Fibroblast of skin of left quadriceps (primary cell): Measurements from ENCODE around the gene NUP50.

Experiments
- DNase-seq, 2 experiments: peaks; one replicate each; pipeline ENCODE4 v3.0.0-alpha.2; 2013; ENCODE audit warnings: low read depth in 2 of 2

The NUP50 gene

DNA sequence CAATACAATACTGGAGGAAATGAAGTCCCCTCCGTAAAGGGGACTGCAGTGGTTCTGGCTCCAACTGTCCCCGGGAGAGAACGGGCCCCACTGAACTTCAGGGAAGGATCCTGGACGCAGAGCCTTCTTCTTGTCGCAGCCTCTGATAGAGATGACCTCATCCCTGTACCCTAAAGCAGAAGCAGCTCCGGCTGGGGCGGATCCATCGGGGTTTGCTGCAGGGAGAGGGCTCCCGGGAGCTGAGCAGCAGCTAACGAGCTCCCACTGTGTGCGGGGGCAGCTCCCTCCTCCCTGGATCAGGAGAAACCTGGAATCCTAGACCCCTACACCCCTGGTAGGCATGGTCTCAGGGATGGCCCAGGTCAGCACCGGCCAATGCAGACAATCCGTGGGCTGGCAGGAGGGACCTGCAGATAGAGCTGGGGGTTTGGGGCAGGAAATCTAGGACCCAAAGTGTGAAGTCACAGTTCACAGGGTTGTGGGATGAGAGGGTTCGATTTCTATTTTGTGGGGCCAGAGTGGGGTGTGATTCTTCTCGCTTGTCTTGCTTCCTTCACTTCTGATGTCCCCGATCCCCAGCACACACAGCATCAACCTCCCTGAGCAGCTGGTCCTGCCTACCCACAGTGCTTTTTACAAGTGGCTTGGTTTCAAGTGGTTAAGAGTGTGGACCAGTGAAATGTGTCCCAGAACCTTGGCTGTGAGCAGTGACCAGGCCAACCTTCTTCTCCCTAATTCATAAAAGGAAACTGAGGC is 64.1 kb downstream of the NUP50 start:
- DNase-seq: no peak

DNA sequence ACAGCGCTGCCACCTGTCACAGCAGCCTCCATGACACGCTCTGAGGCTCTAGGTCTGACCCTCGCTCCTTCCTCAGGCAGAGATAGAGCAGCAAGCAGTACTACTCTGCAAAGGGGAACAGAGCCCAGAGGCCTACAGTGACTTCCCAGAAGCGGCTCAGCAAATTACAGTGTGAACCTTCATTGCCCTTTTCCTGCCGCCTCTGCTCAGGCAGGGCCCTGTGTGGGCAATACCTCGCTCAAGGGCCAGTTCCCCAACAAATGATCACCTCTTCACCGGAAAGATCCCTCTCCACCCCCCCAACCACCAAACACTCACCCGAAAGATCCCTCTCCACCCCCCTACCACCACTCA is 64.7 kb downstream of the NUP50 start:
- DNase-seq: no peak

GRCh38 chr22:45229181-45229580 is 65.5 kb downstream of the NUP50 start:
- DNase-seq: no peak

GRCh38 chr22:45230026-45230721 is 66.4 kb downstream of the NUP50 start:
- DNase-seq: no peak

DNA sequence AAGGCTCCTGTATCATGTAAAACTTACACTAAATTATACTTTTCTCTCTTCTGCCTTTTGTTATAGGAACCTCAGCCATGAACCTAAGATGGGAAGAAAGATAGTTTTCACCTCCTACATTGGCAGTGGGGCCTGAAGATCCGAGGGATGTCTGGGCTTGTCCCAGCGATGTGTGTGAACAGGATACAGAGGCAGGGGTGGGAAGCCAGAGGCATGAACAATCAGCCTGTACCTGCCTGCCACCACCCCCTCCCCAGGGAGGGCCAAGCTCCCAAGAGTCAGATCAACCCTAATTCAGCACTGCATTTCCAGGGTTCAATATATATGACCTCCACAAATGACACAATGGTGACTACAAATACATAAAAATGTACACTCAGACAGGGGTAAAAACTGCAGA is 67.6 kb downstream of the NUP50 start:
- no peak for DNase-seq

GRCh38 chr22:45233386-45233785 is 69.7 kb downstream of the NUP50 start:
- no peak for DNase-seq

- DNase-seq: no peak
These were observed 70.1 kb downstream of the NUP50 start for GRCh38 chr22:45233827-45234226.

- DNase-seq: no peak
These were observed 71.5 kb downstream of the NUP50 start for GRCh38 chr22:45235101-45235777.

DNA sequence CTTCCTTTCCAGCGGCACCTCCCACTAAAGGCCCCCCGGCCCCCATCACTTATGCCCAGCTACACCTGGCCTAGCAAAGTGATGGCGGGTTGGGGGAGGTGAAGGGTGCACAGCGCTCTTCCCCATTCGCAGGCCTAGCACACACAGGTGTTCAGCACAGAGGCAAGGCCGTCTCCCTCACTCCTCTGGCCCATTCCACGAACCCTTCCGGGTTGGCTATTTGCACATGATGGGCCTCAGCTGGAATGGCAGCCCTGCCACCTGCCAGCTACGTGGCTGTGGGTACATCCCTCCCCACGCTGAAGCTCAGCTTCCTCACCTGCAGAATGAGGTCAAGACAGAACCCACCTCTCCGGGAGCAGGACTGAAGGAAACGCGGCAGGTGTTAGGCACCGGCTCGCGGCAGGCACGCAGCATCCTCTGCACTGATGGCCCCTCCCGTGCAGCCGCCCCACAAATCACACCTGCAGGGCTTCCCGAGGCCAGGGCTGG is 72.2 kb downstream of the NUP50 start:
- DNase-seq: no peak

DNA sequence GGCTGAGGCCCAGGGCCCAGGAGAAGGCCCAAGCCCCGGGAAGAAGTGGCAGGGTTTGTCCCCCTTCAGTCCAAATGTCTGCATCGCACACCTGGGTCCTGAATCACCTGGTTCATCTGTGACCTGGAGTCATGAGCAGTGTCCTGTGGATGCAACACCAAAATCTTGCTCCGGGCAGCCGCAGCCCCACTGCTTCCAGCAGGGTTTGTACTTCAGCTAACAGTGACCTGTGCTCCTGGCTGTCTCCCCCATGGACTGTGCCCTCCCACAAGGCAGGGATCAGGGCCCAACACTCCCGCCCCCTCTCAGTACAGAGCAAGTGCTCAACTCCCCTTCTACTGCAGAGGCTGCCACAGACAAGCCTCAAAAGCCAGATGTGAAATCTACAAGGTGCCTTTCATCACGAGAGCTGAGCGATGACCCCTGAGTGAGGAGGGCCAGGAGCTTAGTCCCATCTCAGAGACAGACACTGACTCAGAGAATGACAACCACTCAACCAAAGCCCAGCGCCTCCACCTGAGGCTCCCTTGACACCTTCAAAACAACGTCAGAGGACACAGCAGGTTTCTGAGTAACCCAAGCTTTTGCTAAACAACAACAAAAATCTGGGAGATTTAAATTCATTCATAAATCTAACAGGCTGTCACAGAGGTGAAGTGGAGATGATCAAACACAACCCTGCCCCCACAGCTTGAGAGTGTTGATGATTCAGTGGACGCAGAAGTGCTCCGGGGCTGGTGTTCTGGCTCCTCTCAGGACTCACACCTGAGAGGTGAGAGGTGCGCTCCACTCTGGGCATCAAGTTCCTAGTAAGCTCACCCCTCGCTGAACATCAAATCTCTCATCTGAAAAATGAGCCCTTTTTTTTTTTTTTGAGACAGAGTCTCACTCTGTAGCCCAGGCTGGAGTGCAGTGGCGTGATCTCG is 73.6 kb downstream of the NUP50 start:
- no peak for DNase-seq
